GM12891 (cell line): ENCODE results near the gene TSC22D3.

Experiments used
- PAX5 ChIP-seq: IDR thresholded peaks from 2 replicates; pipeline ENCODE4 v1.6.1; 2011; ENCODE audit warnings: low read length, moderate library complexity, mild to moderate bottlenecking; ENCODE audit not compliant: insufficient read depth, severe bottlenecking
- POLR2A ChIP-seq: IDR thresholded peaks from 2 replicates; pipeline ENCODE4 v1.6.1; 2011; ENCODE audit warnings: low read depth, low read length, control low read depth
- POLR2AphosphoS5 ChIP-seq: IDR thresholded peaks from 2 replicates; pipeline ENCODE4 v1.6.1; 2011; ENCODE audit warnings: low read depth, low read length, control low read depth
- POU2F2 ChIP-seq: IDR thresholded peaks from 2 replicates; pipeline ENCODE4 v1.6.1; 2011; ENCODE audit warnings: low read depth, mild to moderate bottlenecking, control low read depth, low read length, moderate library complexity
- SPI1 ChIP-seq: IDR thresholded peaks from 2 replicates; pipeline ENCODE4 v1.6.1; 2011; ENCODE audit warnings: low read depth, low read length, control low read depth
- TAF1 ChIP-seq: IDR thresholded peaks from 2 replicates; pipeline ENCODE4 v1.6.1; 2011; ENCODE audit warnings: low read depth, low read length, control low read depth

GRCh38 chrX:107706309-107706708 lies 69.3 kb downstream of the TSC22D3 start:
- TF ChIP-seq POU2F2 (no peak), POLR2AphosphoS5 (no peak), POLR2A (no peak), SPI1 (no peak), TAF1 (no peak), PAX5 (no peak)
